Astrocyte of the spinal cord (primary cell): Measurements from ENCODE around the gene ICE2.

ENCODE experiments used
- DNase-seq: peaks from one replicate; pipeline ENCODE4 v3.0.0; 2011; ENCODE audit warnings: low read depth, low spot score
- H3K4me3 ChIP-seq: 2 replicates; pipeline ENCODE4 v1.5.1; 2011; ENCODE audit warnings: low read depth, mild to moderate bottlenecking, low read length, moderate library complexity
- in situ Hi-C: cut with HindIII; loops from 2 replicates; pipeline ENCODE4 v1.10.0; 2017; ENCODE audit warnings: low sequenced_read_pairs
- TF ChIP-seq, protein P1 (sequence below): IDR thresholded peaks from 2 replicates; pipeline ENCODE4 v1.5.1; 2012; ENCODE audit warnings: low read depth, mild to moderate bottlenecking, low read length, inconsistent platforms

Gene ICE2

DNA sequence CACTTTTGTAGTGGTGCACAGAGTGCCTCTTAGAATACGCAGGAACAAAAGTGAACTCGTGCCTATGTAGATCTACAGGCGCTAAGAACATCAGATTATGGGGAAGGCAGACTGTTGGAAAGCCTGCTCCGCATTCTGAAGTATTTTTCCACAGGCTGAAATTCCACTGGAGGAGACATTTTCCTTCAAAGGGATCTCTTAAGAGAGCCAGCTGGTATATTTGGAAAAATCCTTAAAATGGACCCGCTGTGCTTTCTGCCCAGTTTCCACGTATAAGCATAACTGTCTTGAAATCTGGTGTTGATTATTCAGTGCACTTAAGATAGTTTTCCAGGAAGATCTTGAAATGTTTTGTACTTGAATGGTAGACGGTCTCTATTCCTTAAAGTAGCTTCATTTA is 34.7 kb upstream of the ICE2 start:
- H3K4me3 ChIP-seq: no peak overlapping the region
- in situ Hi-C loops: no loop called here
- TF ChIP-seq, protein P1, sequence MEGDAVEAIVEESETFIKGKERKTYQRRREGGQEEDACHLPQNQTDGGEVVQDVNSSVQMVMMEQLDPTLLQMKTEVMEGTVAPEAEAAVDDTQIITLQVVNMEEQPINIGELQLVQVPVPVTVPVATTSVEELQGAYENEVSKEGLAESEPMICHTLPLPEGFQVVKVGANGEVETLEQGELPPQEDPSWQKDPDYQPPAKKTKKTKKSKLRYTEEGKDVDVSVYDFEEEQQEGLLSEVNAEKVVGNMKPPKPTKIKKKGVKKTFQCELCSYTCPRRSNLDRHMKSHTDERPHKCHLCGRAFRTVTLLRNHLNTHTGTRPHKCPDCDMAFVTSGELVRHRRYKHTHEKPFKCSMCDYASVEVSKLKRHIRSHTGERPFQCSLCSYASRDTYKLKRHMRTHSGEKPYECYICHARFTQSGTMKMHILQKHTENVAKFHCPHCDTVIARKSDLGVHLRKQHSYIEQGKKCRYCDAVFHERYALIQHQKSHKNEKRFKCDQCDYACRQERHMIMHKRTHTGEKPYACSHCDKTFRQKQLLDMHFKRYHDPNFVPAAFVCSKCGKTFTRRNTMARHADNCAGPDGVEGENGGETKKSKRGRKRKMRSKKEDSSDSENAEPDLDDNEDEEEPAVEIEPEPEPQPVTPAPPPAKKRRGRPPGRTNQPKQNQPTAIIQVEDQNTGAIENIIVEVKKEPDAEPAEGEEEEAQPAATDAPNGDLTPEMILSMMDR: no peak
- no peak for DNase-seq

GRCh38 chr15:60512937-60513336 is 34.0 kb upstream of the ICE2 start:
- in situ Hi-C loops: no loop called here
- no peak for DNase-seq
- TF ChIP-seq, protein P1: no peak
- H3K4me3 ChIP-seq: no peak overlapping the region

GRCh38 chr15:60511351-60512031 is 32.5 kb upstream of the ICE2 start:
- TF ChIP-seq, protein P1: no peak
- in situ Hi-C loops: no loop called here
- H3K4me3 ChIP-seq: no peak overlapping the region
- DNase-seq: no peak

GRCh38 chr15:60510006-60510405 is 31.1 kb upstream of the ICE2 start:
- in situ Hi-C loops: no loop called here
- H3K4me3 ChIP-seq: no peak overlapping the region
- TF ChIP-seq, protein P1: no peak
- DNase-seq: no peak

DNA sequence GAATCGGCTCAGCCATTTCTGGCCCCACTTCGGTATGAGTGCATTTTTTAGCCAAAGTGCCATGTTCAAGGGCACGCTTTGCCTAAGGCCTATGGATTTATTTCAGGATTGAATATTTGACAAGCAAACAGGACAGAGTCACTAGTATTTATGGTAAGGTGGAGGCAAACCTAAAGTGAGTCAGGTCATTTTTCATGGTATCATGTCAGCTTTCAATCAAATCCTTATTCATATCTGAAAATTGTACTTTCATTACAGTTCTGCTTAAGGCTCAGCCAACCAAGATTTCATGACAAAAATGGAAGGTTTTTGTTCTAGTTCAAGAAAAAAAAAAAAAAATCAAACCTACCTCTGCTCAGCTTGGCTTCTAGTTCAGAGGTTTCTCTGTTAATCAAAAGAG is 30.5 kb upstream of the ICE2 start:
- in situ Hi-C loops: no loop called here
- TF ChIP-seq, protein P1: no peak
- DNase-seq: no peak
- no peak overlapping the region for H3K4me3 ChIP-seq

GRCh38 chr15:60508442-60508841 is 29.5 kb upstream of the ICE2 start:
- in situ Hi-C loops: no loop called here
- TF ChIP-seq, protein P1: no peak
- DNase-seq: no peak
- no peak overlapping the region for H3K4me3 ChIP-seq
